K562 (cell line): Measurements from ENCODE around the gene DHDH. TPM values are rescaled to one million over a fixed set of nuclear protein-coding genes. Genes with fewer than 3 reads are reported as not detected.

Experiments used
- ATAC-seq: fragments of 200-7000 bp; cut with Tn5 transposase; 3 replicates; pipeline ENCODE4 v1.9.1; 2020; ENCODE audit warnings: moderate library complexity
- BruUV-seq: library from RNA; stranded (reverse); fragments of 400-500 nt; replicated peaks from 2 replicates; lab custom pipeline; 2021; lab: Mats Ljungman, UMichigan
- CTCF ChIA-PET: fragments of 300-600 bp; formaldehyde crosslinking; extraction: SDS; loops from one replicate; lab custom pipeline; 2021; ENCODE audit warnings: low intra/inter-chr PET ratio; lab: Yijun Ruan, JAX
- POLR2A ChIA-PET: fragments of 300-600, 350-650 bp; sonication (Branson Sonifier 250); formaldehyde crosslinking; extraction: SDS; loops from one replicate; lab custom pipeline; 2021; ENCODE audit warnings: antibody characterized with exemption, inconsistent platforms; lab: Yijun Ruan, JAX
- DNase-seq, 4 experiments: peaks; one replicate each; pipeline versions ENCODE4 v3.0.0 to v3.0.0-alpha.2; 2011 to 2018; ENCODE audit warnings: low spot score in 3 of 4, mixed read lengths in 3 of 4; ENCODE audit errors: extremely low read depth in 1 of 4
- FAIRE-seq: peaks from 2 replicates; lab custom pipeline; 2011; peaks lifted over from hg19 to GRCh38; lab: Jason Lieb, UNC
- H2AFZ ChIP-seq: 2 replicates; pipeline ENCODE4 v1.6.0; 2011; ENCODE audit warnings: low read depth, low read length, control low read depth, inconsistent platforms
- H3K27ac ChIP-seq: fragments of 200-600 bp; 3 replicates; pipeline ENCODE4 v1.8.0; 2011; ENCODE audit warnings: low read depth, mild to moderate bottlenecking, control low read depth, inconsistent platforms, low read length, moderate library complexity, mixed read lengths; ENCODE audit errors: extremely low read depth
- H3K27me3 ChIP-seq, 2 experiments: fragments of 300-600 bp in 1 of 2; 2 replicates in 1 of 2; 3 replicates in 1 of 2; pipeline versions ENCODE4 v1.6.0 to v1.8.0; 2011; ENCODE audit warnings: inconsistent platforms in 2 of 2, low read length in 2 of 2, mild to moderate bottlenecking in 1 of 2, mixed read lengths in 1 of 2, moderate library complexity in 1 of 2; ENCODE audit not compliant: control insufficient read depth in 2 of 2, insufficient read depth in 2 of 2
- H3K36me3 ChIP-seq: fragments of 300-600 bp; 3 replicates; pipeline ENCODE4 v1.8.0; 2011; ENCODE audit warnings: mild to moderate bottlenecking, low read length, inconsistent platforms; ENCODE audit not compliant: control insufficient read depth, insufficient read depth
- H3K4me1 ChIP-seq, 2 experiments: fragments of 200-600 bp in 1 of 2; replicated peaks in 1 of 2; 2 replicates in 1 of 2; 3 replicates in 1 of 2; pipeline versions ENCODE4 v1.5.1 to v1.8.0; 2011; ENCODE audit warnings: inconsistent platforms in 2 of 2, low read length in 2 of 2, mild to moderate bottlenecking in 1 of 2, mixed read lengths in 1 of 2, moderate library complexity in 1 of 2; ENCODE audit not compliant: control insufficient read depth in 2 of 2, insufficient read depth in 2 of 2
- H3K4me2 ChIP-seq: 2 replicates; pipeline ENCODE4 v1.6.1; 2011; ENCODE audit warnings: low read length, control low read depth, inconsistent platforms, mixed read lengths; ENCODE audit not compliant: insufficient read depth
- H3K4me3 ChIP-seq: fragments of 200-600 bp; sonication (generic), shearing (Covaris generic); 2 replicates; pipeline ENCODE4 v1.5.1; 2016; ENCODE audit warnings: control low read depth, inconsistent platforms
- H3K79me2 ChIP-seq: fragments of 200-600 bp; 3 replicates; pipeline ENCODE4 v1.8.0; 2011; ENCODE audit warnings: low read length, inconsistent platforms; ENCODE audit not compliant: control insufficient read depth, insufficient read depth
- H3K9ac ChIP-seq, 2 experiments: 2 replicates each; pipeline versions ENCODE4 v1.6.0 to v1.6.1; 2011; ENCODE audit warnings: low read depth in 2 of 2, low read length in 2 of 2, control low read depth in 1 of 2, inconsistent platforms in 1 of 2, mild to moderate bottlenecking in 1 of 2, mixed read lengths in 1 of 2; ENCODE audit not compliant: insufficient read depth in 1 of 2
- H3K9me1 ChIP-seq: one replicate; pipeline ENCODE4 v1.6.0; 2011; ENCODE audit warnings: inconsistent platforms, mild to moderate bottlenecking, low read length, moderate library complexity; ENCODE audit not compliant: control insufficient read depth, insufficient read depth
- H3K9me3 ChIP-seq: replicated peaks from 2 replicates; pipeline ENCODE4 v1.5.1; 2011; ENCODE audit warnings: low read depth, low read length, inconsistent platforms; ENCODE audit not compliant: control insufficient read depth, insufficient read depth
- H4K20me1 ChIP-seq: replicated peaks from 2 replicates; pipeline ENCODE4 v1.6.1; 2011; ENCODE audit warnings: low read length, inconsistent platforms, mixed read lengths; ENCODE audit not compliant: control insufficient read depth, insufficient read depth
- BMI1 ChIP-seq: fragments of 150-350 bp; IDR thresholded peaks from 2 replicates; pipeline ENCODE4 v1.6.1; 2014; ENCODE audit warnings: low read length
- CTBP1 ChIP-seq: fragments of 450-650 bp; IDR thresholded peaks from 2 replicates; pipeline ENCODE4 v1.6.1; 2016; ENCODE audit warnings: borderline replicate concordance
- GABPB1 ChIP-seq: sonication (generic); formaldehyde crosslinking; IDR thresholded peaks from 2 replicates; pipeline ENCODE4 v1.8.0; 2022; ENCODE audit warnings: mild to moderate bottlenecking, missing genetic modification reagents
- KDM1A ChIP-seq, 2 experiments: fragments of 450-650 bp; IDR thresholded peaks; 2 replicates each; pipeline ENCODE4 v1.6.1; 2016; ENCODE audit warnings: mild to moderate bottlenecking in 2 of 2
- NFIX ChIP-seq: fragments of 250-450 bp; sonication (Bioruptor Pico); IDR thresholded peaks from 2 replicates; pipeline ENCODE4 v1.4.0; 2020; ENCODE audit warnings: low read depth, mild to moderate bottlenecking, moderate library complexity
- POLR2A ChIP-seq: fragments of 450-650 bp; conservative IDR thresholded peaks from 2 replicates; pipeline ENCODE4 v1.6.1; 2016
- POLR2AphosphoS2 ChIP-seq: IDR thresholded peaks from 2 replicates; pipeline ENCODE4 v1.6.1; 2012; ENCODE audit warnings: low read length, improper control_type of control experiment
- POLR3A ChIP-seq: IDR thresholded peaks from 2 replicates; pipeline ENCODE4 v1.6.1; 2011; ENCODE audit warnings: borderline replicate concordance, mild to moderate bottlenecking, moderate library complexity; ENCODE audit not compliant: insufficient read length, insufficient read depth; ENCODE audit errors: extremely low read depth
- SMARCC2 ChIP-seq: fragments of 450-650 bp; IDR thresholded peaks from 2 replicates; pipeline ENCODE4 v1.6.1; 2017; ENCODE audit warnings: antibody characterized with exemption, moderate library complexity, mild to moderate bottlenecking, low read depth
- SRF ChIP-seq, 2 experiments: fragments of 250-450, 450-650 bp in 1 of 2; sonication (Bioruptor Pico) in 1 of 2; sonication (generic) in 1 of 2; formaldehyde crosslinking; IDR thresholded peaks; 2 replicates each; pipeline versions ENCODE4 v1.5.0 to v1.5.1; 2020 to 2022; ENCODE audit warnings: mild to moderate bottlenecking in 1 of 2, missing genetic modification reagents in 1 of 2
- TAL1 ChIP-seq: fragments of 450-650 bp; IDR thresholded peaks from 2 replicates; pipeline ENCODE4 v1.6.1; 2016; ENCODE audit warnings: mild to moderate bottlenecking
- ZNF75A ChIP-seq: fragments of 450-650 bp; formaldehyde crosslinking; IDR thresholded peaks from 2 replicates; pipeline ENCODE4 v1.4.0; 2020; ENCODE audit warnings: mild to moderate bottlenecking
- WGBS: fragments of 100-300 bp; shearing (Covaris generic); methylation state at CpG from one replicate; pipeline ENCODE4 v1.1.6; 2016; ENCODE audit warnings: low coverage, mixed read lengths; ENCODE audit not compliant: insufficient coverage; ENCODE audit errors: missing lambda C conversion rate; 5-methylcytosine and 5-hydroxymethylcytosine counted together
- in situ Hi-C: fragments of 300-500 bp; cut with MboI; formaldehyde crosslinking; loops from 4 replicates; pipeline ENCODE4 v1.15.0; 2018; ENCODE audit warnings: inconsistent platforms, mixed read lengths
- intact Hi-C: fragments of 100-400 bp; cut with micrococcal nuclease; formaldehyde crosslinking; loops from 2 replicates; pipeline ENCODE4 v1.14.2; 2022
- polyA plus RNA-seq, 8 experiments: library from polyadenylated mRNA; depleted of rRNA in 4 of 8; stranded (reverse) in 5 of 8; unstranded in 3 of 8; fragments of >200 nt; fragmentation: Nextera tagmentation in 2 of 8; fragmentation: Illumina TruSeq in 1 of 8; extraction: Ambion mirVana in 2 of 8; extraction: Trizol in 1 of 8; gene quantifications; 2 replicates each; pipeline versions ENCODE4 v1.2.1 to v1.2.3, GENCODE V29; 2011 to 2014; ENCODE audit warnings: inconsistent platforms in 1 of 8, missing spikeins in 1 of 8
- total RNA-seq, 7 experiments: library from RNA; depleted of rRNA in 6 of 7; stranded (reverse); fragments of >200 nt in 6 of 7; fragmentation: Illumina TruSeq in 2 of 7; extraction: Trizol in 2 of 7; gene quantifications; 2 replicates each; pipeline versions ENCODE4 v1.2.1 to v1.2.3, GENCODE V29; 2011 to 2021; ENCODE audit warnings: low replicate concordance in 1 of 7
- TF ChIP-seq, protein P1 (sequence below): fragments of 450-650 bp; formaldehyde crosslinking; IDR thresholded peaks from 2 replicates; pipeline ENCODE4 v1.4.0; 2020; ENCODE audit warnings: mild to moderate bottlenecking, moderate library complexity
- TF ChIP-seq, protein P2 (sequence below): fragments of 450-650 bp; IDR thresholded peaks from 2 replicates; pipeline ENCODE4 v1.6.1; 2018; ENCODE audit warnings: mild to moderate bottlenecking, low read depth; ENCODE audit not compliant: partially characterized antibody
- TF ChIP-seq, protein P3 (sequence below), 2 experiments: IDR thresholded peaks; 2 replicates each; pipeline ENCODE4 v1.6.1; 2011; ENCODE audit warnings: borderline replicate concordance in 1 of 2, control low read depth in 1 of 2, low read depth in 1 of 2, low read length in 1 of 2, mild to moderate bottlenecking in 1 of 2, mixed read lengths in 1 of 2, moderate library complexity in 1 of 2; ENCODE audit not compliant: insufficient read depth in 1 of 2, insufficient read length in 1 of 2, poor library complexity in 1 of 2, severe bottlenecking in 1 of 2; ENCODE audit errors: extremely low read depth in 1 of 2

DHDH gene
- total and polyA plus RNA-seq, 9 of the 15 experiments (the other 6 are each of a cell fraction or from before 2014, with no cell fraction given): 0.37 to 1.9 (median 0.87) TPM

DNA sequence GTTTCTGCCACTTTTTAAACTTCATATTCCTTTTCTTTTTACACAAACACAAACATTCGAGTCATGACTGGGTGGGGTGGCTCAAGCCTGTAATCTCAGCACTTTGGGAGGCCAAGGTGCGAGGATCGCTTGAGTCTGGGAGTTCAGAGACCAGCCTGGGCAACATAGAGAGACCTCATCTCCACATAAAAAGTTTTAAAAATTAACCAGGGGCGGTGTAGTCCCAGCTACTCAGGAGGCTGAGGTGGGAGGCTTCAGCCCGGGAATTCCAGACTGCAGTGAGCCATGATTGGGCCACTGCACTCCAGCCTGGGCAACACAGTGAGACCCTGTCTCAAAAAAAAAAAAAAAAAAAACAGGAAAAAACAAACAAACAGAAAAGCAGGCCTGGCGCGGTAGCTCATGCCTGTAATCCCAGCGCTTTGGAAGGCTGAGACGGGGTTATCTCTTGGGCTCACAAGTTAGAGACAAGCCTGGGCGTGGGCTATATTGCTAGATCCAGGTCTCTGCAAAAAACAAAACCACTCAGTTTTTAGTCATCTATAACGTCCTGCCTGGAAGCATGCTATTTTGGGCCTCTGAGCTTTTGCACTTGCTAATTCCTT, 20.6 kb downstream of the DHDH start:
- no peak for DNase-seq
- no peak for FAIRE-seq
- H3K36me3 ChIP-seq: peaks cover 16% of the 10 kb centered on the region
- no peaks in the 10 kb centered on the region for H3K27me3 ChIP-seq
- BruUV-seq: TSS peak; percentile 59
- no peaks in the 10 kb centered on the region for H3K9me3 ChIP-seq
- H3K9ac ChIP-seq: peak overlapping the region; percentile 53 to 83; a peak in 3 of 4 replicates
- intact Hi-C loops: loop anchor here (2.0 kb wide), 1 partner anchor 21 kb away; the partner anchor contains the start of gene DHDH
- peaks cover 15% of the 10 kb centered on the region for H3K79me2 ChIP-seq
- ChIA-PET POLR2A (interaction anchor here (0.6 to 3.6 kb wide), 12 partner anchors 8 to 322 kb away, joined by 3 to 48 read pairs (median 4); partner anchors contain the start of genes DHDH, FTL and PPP1R15A), CTCF (no interaction called here)
- WGBS: 21% methylated on average over 11 of the region's 11 CpGs
- H3K9me1 ChIP-seq: no peaks in the 10 kb centered on the region
- peak; percentile 39 for ATAC-seq
- peak overlapping the region; percentile 91 for H3K4me2 ChIP-seq
- H4K20me1 ChIP-seq: no peaks in the 10 kb centered on the region
- peak overlapping the region; percentile 92 for H2AFZ ChIP-seq
- H3K4me3 ChIP-seq: peak overlapping the region; percentile 79
- H3K27ac ChIP-seq: peak overlapping the region; percentile 77
- in situ Hi-C loops: no loop called here
- peaks cover 31 to 38% of the 10 kb centered on the region in 2 experiments; a peak in 4 of 5 replicates for H3K4me1 ChIP-seq
- TF ChIP-seq ZNF75A (CRISPR knock-in tag) (no peak), POLR2AphosphoS2 (no peak), SRF (CRISPR knock-in tag; IDR thresholded peaks at IDR 0.05) (0 out of 4 replicates have a peak, but pooled peaks of 1 of the 2 experiments have one; percentile 46), GABPB1 (CRISPR knock-in tag) (no peak), NFIX (no peak), BMI1 (no peak), POLR3A (no peak), SMARCC2 (0 out of 2 replicates have a peak, but pooled peaks have one; percentile 24), CTBP1 (no peak), POLR2A (peak; percentile 63; the same call in 1 of the 2 replicates), KDM1A (IDR thresholded peaks at IDR 0.05) (no peak; a peak in 2 of 4 replicates), TAL1 (peak; percentile 38; the same call in 1 of the 2 replicates)
- TF ChIP-seq, protein P1, sequence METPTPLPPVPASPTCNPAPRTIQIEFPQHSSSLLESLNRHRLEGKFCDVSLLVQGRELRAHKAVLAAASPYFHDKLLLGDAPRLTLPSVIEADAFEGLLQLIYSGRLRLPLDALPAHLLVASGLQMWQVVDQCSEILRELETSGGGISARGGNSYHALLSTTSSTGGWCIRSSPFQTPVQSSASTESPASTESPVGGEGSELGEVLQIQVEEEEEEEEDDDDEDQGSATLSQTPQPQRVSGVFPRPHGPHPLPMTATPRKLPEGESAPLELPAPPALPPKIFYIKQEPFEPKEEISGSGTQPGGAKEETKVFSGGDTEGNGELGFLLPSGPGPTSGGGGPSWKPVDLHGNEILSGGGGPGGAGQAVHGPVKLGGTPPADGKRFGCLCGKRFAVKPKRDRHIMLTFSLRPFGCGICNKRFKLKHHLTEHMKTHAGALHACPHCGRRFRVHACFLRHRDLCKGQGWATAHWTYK (CRISPR knock-in tag): no peak
- TF ChIP-seq, protein P2, sequence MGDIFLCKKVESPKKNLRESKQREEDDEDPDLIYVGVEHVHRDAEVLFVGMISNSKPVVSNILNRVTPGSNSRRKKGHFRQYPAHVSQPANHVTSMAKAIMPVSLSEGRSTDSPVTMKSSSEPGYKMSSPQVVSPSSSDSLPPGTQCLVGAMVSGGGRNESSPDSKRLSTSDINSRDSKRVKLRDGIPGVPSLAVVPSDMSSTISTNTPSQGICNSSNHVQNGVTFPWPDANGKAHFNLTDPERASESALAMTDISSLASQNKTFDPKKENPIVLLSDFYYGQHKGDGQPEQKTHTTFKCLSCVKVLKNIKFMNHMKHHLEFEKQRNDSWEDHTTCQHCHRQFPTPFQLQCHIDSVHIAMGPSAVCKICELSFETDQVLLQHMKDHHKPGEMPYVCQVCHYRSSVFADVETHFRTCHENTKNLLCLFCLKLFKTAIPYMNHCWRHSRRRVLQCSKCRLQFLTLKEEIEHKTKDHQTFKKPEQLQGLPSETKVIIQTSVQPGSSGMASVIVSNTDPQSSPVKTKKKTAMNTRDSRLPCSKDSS: no peak
- TF ChIP-seq, protein P3, sequence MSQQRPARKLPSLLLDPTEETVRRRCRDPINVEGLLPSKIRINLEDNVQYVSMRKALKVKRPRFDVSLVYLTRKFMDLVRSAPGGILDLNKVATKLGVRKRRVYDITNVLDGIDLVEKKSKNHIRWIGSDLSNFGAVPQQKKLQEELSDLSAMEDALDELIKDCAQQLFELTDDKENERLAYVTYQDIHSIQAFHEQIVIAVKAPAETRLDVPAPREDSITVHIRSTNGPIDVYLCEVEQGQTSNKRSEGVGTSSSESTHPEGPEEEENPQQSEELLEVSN (IDR thresholded peaks at IDR 0.05; ENCODE audit: borderline replicate concordance in 1 of 2, extremely low read depth in 1 of 2, insufficient read depth in 1 of 2, insufficient read length in 1 of 2, low read depth in 1 of 2, low read length in 1 of 2, poor library complexity in 1 of 2, severe bottlenecking in 1 of 2): no peak
